WTC11 (cell line): Measurements from ENCODE around the gene TNFAIP3. TPM values are rescaled to one million over a fixed set of nuclear protein-coding genes. Genes with fewer than 3 reads are reported as not detected.

Experiments used
- ATAC-seq: fragments of 200-7000 bp; cut with Tn5 transposase; 2 replicates; pipeline ENCODE4 v1.10.0; 2021; ENCODE audit warnings: mild to moderate bottlenecking, moderate library complexity
- CTCF ChIA-PET: fragments of 300-600 bp; sonication (Branson Sonifier 250); formaldehyde crosslinking; loops from one replicate; lab custom pipeline; 2021; ENCODE audit warnings: antibody characterized with exemption; lab: Charles Lee
- POLR2A ChIA-PET: fragments of 350-600 bp; sonication (Branson Sonifier 250); formaldehyde crosslinking; loops from one replicate; lab custom pipeline; 2021; ENCODE audit warnings: antibody characterized with exemption; lab: Charles Lee
- DNase-seq: peaks from one replicate; pipeline ENCODE4 v3.0.0; 2021; ENCODE audit warnings: low spot score
- H3K27ac Mint-ChIP-seq: 2 replicates; pipeline ENCODE4 v1.8.0; 2021; ENCODE audit warnings: mixed read lengths
- H3K27me3 Mint-ChIP-seq: 2 replicates; pipeline ENCODE4 v1.8.0; 2021; ENCODE audit warnings: low read depth, mild to moderate bottlenecking, moderate library complexity, mixed read lengths
- H3K36me3 Mint-ChIP-seq: 2 replicates; pipeline ENCODE4 v1.8.0; 2021; ENCODE audit warnings: mixed read lengths
- H3K4me1 Mint-ChIP-seq: 2 replicates; pipeline ENCODE4 v1.8.0; 2022; ENCODE audit warnings: mixed read lengths
- H3K4me3 Mint-ChIP-seq: 2 replicates; pipeline ENCODE4 v1.8.0; 2021; ENCODE audit warnings: mild to moderate bottlenecking, moderate library complexity, mixed read lengths
- H3K9me3 Mint-ChIP-seq: 2 replicates; pipeline ENCODE4 v1.8.0; 2021; ENCODE audit warnings: mixed read lengths
- CREM ChIP-seq: sonication (generic); formaldehyde crosslinking; IDR thresholded peaks from 2 replicates; pipeline ENCODE4 v1.8.1; 2022; ENCODE audit warnings: mild to moderate bottlenecking, missing genetic modification reagents, moderate library complexity
- FOXJ3 ChIP-seq: sonication (generic); formaldehyde crosslinking; IDR thresholded peaks from 2 replicates; pipeline ENCODE4 v1.9.0; 2021; ENCODE audit warnings: missing genetic modification reagents, mild to moderate bottlenecking, borderline replicate concordance
- JUN ChIP-seq: sonication (generic); formaldehyde crosslinking; IDR thresholded peaks from 2 replicates; pipeline ENCODE4 v1.8.0; 2023; ENCODE audit warnings: mild to moderate bottlenecking, missing genetic modification reagents
- MXD4 ChIP-seq: fragments of 250-450 bp; sonication (Bioruptor Pico); IDR thresholded peaks from 2 replicates; pipeline ENCODE4 v1.8.0; 2021; ENCODE audit warnings: mild to moderate bottlenecking, moderate library complexity, borderline replicate concordance
- NR1H2 ChIP-seq: sonication (generic); formaldehyde crosslinking; IDR thresholded peaks from 2 replicates; pipeline ENCODE4 v1.9.0; 2021; ENCODE audit warnings: mild to moderate bottlenecking, moderate library complexity, missing genetic modification reagents
- NR2C2 ChIP-seq: sonication (generic); formaldehyde crosslinking; IDR thresholded peaks from 2 replicates; pipeline ENCODE4 v1.8.0; 2022; ENCODE audit warnings: mild to moderate bottlenecking, missing genetic modification reagents
- TEAD1 ChIP-seq: sonication (generic); formaldehyde crosslinking; IDR thresholded peaks from 2 replicates; pipeline ENCODE4 v1.8.0; 2022; ENCODE audit warnings: mild to moderate bottlenecking, missing genetic modification reagents
- TP53 ChIP-seq: sonication (generic); formaldehyde crosslinking; IDR thresholded peaks from 2 replicates; pipeline ENCODE4 v1.8.1; 2023; ENCODE audit warnings: mild to moderate bottlenecking, missing genetic modification reagents
- ZNF121 ChIP-seq: sonication (generic); formaldehyde crosslinking; IDR thresholded peaks from 2 replicates; pipeline ENCODE4 v1.8.0; 2023; ENCODE audit warnings: missing genetic modification reagents
- ZNF317 ChIP-seq: sonication (generic); formaldehyde crosslinking; IDR thresholded peaks from 2 replicates; pipeline ENCODE4 v1.8.1; 2023; ENCODE audit warnings: low read depth, mild to moderate bottlenecking, moderate library complexity, missing genetic modification reagents, borderline replicate concordance
- total RNA-seq: library from RNA; stranded (reverse); gene quantifications from 3 replicates; pipeline ENCODE4 v1.2.3, GENCODE V29; 2021
- TF ChIP-seq, protein P1 (sequence below): sonication (generic); formaldehyde crosslinking; IDR thresholded peaks from 2 replicates; pipeline ENCODE4 v1.8.0; 2022; ENCODE audit warnings: mild to moderate bottlenecking, missing genetic modification reagents
- TF ChIP-seq, protein P2 (sequence below): sonication (generic); formaldehyde crosslinking; IDR thresholded peaks from 2 replicates; pipeline ENCODE4 v1.8.0; 2022; ENCODE audit warnings: missing genetic modification reagents
- TF ChIP-seq, protein P3 (sequence below): sonication (generic); formaldehyde crosslinking; IDR thresholded peaks from 2 replicates; pipeline ENCODE4 v1.8.1; 2023; ENCODE audit warnings: mild to moderate bottlenecking, missing genetic modification reagents, moderate library complexity
- TF ChIP-seq, protein P4 (sequence below): sonication (generic); formaldehyde crosslinking; IDR thresholded peaks from 2 replicates; pipeline ENCODE4 v1.8.0; 2022; ENCODE audit warnings: mild to moderate bottlenecking, missing genetic modification reagents
- TF ChIP-seq, protein P5 (sequence below): sonication (generic); formaldehyde crosslinking; IDR thresholded peaks from 2 replicates; pipeline ENCODE4 v1.8.1; 2023; ENCODE audit warnings: mild to moderate bottlenecking, missing genetic modification reagents, moderate library complexity

The TNFAIP3 gene
- total RNA-seq, 1 experiment from 2014 or later: 4.2 TPM

DNA sequence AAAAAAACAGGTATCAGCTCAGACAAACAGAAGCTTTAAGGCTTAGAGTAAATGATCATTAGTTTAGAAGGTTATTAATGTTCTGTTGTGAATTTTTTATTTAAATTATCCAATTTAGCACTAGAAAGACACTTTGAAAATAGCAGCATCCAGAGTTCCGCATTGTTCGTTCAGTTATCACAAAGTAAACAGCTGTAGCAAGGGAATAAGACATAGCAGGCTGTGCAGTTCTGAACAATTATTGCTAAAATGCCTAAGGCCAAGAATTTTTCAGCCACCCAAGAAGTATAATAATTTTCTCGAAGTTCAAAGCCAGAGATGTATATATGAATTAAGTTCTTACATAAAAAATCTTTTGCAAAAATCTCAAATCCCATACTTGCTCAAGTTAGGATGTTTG, 8.0 kb upstream of the TNFAIP3 start:
- DNase-seq (no peak), ATAC-seq (no peak)
- ChIA-PET POLR2A (no interaction called here), CTCF (no interaction called here)
- TF ChIP-seq, protein P1, sequence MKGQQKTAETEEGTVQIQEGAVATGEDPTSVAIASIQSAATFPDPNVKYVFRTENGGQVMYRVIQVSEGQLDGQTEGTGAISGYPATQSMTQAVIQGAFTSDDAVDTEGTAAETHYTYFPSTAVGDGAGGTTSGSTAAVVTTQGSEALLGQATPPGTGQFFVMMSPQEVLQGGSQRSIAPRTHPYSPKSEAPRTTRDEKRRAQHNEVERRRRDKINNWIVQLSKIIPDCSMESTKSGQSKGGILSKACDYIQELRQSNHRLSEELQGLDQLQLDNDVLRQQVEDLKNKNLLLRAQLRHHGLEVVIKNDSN: no peak
- TF ChIP-seq ZNF317 (CRISPR knock-in tag): no peak
- no peak for TF ChIP-seq FOXJ3
- TF ChIP-seq ZNF121: no peak
- no peak for TF ChIP-seq TP53
- peaks cover 2% of the 10 kb centered on the region; the same call in 1 of the 2 replicates for H3K36me3 Mint-ChIP-seq
- no peak overlapping the region for H3K27ac Mint-ChIP-seq
- H3K4me1 Mint-ChIP-seq: peaks cover 24% of the 10 kb centered on the region
- no peak overlapping the region for H3K4me3 Mint-ChIP-seq
- no peaks in the 10 kb centered on the region for H3K27me3 Mint-ChIP-seq
- H3K9me3 Mint-ChIP-seq: peaks cover 13% of the 10 kb centered on the region

DNA sequence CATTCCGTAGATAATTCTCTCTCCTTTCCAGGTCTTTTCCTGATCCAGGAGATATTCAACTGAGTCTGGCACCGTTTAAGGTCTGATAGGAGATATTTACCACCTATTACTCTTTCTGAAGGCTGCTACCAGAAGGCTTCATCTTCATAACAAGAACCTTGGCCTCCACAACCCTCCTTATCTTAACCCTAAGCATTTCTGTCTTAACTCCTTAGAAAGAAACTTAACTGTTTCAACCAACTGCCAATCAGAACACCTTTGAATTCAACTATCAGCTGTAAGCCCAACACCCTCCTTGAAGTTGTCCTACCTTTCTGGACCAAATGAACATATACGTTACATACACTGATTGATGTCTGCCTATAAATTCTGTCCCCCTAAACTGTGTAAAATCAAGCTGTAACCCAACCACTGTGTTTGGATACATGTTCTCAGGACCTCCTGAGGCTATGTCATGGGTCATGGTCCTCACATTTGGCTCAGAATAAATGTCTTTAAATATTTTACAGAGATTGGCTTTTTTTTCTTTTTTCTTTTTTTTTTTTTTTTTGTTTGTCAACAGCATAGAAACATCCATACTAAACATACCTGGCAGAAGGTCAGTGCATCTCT, 6.6 kb upstream of the TNFAIP3 start:
- CTCF ChIA-PET: interaction anchor here (1.0 kb wide), 1 partner anchor 18 kb away, joined by 3 read pairs; no protein-coding TSS in a partner anchor
- H3K4me1 Mint-ChIP-seq: peaks cover 35% of the 10 kb centered on the region
- H3K27ac Mint-ChIP-seq: no peak overlapping the region
- TF ChIP-seq CREM (CRISPR knock-in tag): no peak
- TF ChIP-seq, protein P2, sequence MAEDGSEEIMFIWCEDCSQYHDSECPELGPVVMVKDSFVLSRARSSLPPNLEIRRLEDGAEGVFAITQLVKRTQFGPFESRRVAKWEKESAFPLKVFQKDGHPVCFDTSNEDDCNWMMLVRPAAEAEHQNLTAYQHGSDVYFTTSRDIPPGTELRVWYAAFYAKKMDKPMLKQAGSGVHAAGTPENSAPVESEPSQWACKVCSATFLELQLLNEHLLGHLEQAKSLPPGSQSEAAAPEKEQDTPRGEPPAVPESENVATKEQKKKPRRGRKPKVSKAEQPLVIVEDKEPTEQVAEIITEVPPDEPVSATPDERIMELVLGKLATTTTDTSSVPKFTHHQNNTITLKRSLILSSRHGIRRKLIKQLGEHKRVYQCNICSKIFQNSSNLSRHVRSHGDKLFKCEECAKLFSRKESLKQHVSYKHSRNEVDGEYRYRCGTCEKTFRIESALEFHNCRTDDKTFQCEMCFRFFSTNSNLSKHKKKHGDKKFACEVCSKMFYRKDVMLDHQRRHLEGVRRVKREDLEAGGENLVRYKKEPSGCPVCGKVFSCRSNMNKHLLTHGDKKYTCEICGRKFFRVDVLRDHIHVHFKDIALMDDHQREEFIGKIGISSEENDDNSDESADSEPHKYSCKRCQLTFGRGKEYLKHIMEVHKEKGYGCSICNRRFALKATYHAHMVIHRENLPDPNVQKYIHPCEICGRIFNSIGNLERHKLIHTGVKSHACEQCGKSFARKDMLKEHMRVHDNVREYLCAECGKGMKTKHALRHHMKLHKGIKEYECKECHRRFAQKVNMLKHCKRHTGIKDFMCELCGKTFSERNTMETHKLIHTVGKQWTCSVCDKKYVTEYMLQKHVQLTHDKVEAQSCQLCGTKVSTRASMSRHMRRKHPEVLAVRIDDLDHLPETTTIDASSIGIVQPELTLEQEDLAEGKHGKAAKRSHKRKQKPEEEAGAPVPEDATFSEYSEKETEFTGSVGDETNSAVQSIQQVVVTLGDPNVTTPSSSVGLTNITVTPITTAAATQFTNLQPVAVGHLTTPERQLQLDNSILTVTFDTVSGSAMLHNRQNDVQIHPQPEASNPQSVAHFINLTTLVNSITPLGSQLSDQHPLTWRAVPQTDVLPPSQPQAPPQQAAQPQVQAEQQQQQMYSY (CRISPR knock-in tag): 0 out of 2 replicates have a peak, but pooled peaks have one; percentile 26
- no peak for ATAC-seq
- POLR2A ChIA-PET: no interaction called here
- peaks cover 2% of the 10 kb centered on the region; the same call in 1 of the 2 replicates for H3K36me3 Mint-ChIP-seq
- H3K27me3 Mint-ChIP-seq: peaks cover 2% of the 10 kb centered on the region; the same call in 1 of the 2 replicates
- peaks cover 12% of the 10 kb centered on the region for H3K9me3 Mint-ChIP-seq
- DNase-seq: no peak
- H3K4me3 Mint-ChIP-seq: no peak overlapping the region

DNA sequence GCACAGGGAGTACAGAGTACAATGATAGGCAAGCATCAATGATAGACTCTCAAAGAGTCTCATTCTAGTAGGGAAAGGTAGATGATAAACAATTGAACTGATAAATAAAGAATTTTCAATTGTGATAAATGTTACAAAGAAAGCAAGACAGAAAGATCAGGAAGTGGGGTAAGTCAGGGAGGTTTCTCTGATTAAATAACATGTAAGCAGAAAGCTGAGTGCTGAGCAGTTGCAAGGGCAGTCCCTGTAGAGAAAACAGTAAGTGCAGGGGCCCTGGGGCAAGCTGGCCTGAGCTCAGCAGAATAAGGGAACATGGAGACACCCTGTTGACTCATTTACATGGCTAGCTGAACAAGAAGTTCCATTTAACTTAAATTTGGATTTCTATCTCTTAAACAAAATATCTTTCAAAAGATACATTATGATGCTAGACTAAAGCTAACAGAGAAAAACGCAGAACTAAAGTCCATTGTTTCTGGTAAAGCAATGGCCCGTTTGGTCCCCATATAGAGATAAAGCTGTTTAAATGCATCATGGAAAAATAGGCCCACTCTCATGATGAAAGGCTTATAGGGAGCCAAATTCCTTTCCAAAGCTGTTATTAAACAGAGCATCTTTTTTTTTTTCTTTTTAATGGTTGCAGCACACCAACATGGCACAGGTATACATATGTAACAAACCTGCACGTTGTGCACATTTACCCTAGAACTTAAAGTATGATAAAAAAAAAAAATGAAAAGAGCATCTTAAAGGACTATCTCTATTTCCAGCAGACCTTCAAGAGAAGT, 5.3 kb upstream of the TNFAIP3 start:
- Mint-ChIP-seq H3K36me3 (0 out of 2 replicates have a peak, but pooled peaks cover 2% of the 10 kb centered on the region), H3K27me3 (peaks cover 8% of the 10 kb centered on the region; the same call in 1 of the 2 replicates), H3K4me3 (no peak overlapping the region), H3K9me3 (peaks cover 4% of the 10 kb centered on the region)
- POLR2A ChIA-PET: interaction anchor here (0.7 kb wide), 2 partner anchors 245 to 529 kb away, joined by 3 to 4 read pairs; no protein-coding TSS in a partner anchor
- ATAC-seq: peak; percentile 11; the same call in 1 of the 2 replicates
- CTCF ChIA-PET: interaction anchor here (0.9 to 1.1 kb wide), 3 partner anchors 17 to 893 kb away, joined by 3 read pairs; no protein-coding TSS in a partner anchor
- TF ChIP-seq NR1H2 (CRISPR knock-in tag) (no peak), NR2C2 (CRISPR knock-in tag) (no peak), TEAD1 (CRISPR knock-in tag) (no peak), JUN (CRISPR knock-in tag) (no peak), MXD4 (CRISPR knock-in tag) (no peak)
- TF ChIP-seq, protein P3, sequence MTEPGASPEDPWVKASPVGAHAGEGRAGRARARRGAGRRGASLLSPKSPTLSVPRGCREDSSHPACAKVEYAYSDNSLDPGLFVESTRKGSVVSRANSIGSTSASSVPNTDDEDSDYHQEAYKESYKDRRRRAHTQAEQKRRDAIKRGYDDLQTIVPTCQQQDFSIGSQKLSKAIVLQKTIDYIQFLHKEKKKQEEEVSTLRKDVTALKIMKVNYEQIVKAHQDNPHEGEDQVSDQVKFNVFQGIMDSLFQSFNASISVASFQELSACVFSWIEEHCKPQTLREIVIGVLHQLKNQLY (CRISPR knock-in tag): no peak
- TF ChIP-seq, protein P4, sequence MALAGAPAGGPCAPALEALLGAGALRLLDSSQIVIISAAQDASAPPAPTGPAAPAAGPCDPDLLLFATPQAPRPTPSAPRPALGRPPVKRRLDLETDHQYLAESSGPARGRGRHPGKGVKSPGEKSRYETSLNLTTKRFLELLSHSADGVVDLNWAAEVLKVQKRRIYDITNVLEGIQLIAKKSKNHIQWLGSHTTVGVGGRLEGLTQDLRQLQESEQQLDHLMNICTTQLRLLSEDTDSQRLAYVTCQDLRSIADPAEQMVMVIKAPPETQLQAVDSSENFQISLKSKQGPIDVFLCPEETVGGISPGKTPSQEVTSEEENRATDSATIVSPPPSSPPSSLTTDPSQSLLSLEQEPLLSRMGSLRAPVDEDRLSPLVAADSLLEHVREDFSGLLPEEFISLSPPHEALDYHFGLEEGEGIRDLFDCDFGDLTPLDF (CRISPR knock-in tag): no peak
- TF ChIP-seq, protein P5, sequence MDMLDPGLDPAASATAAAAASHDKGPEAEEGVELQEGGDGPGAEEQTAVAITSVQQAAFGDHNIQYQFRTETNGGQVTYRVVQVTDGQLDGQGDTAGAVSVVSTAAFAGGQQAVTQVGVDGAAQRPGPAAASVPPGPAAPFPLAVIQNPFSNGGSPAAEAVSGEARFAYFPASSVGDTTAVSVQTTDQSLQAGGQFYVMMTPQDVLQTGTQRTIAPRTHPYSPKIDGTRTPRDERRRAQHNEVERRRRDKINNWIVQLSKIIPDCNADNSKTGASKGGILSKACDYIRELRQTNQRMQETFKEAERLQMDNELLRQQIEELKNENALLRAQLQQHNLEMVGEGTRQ: no peak
- TF ChIP-seq, all 79 proteins: peak for 0
- H3K27ac Mint-ChIP-seq: no peak overlapping the region
- peaks cover 44% of the 10 kb centered on the region for H3K4me1 Mint-ChIP-seq
- no peak for DNase-seq
